Type B pancreatic cell (in vitro differentiated cells): Measurements from ENCODE around the gene TBC1D21. TPM values are rescaled to one million over a fixed set of nuclear protein-coding genes. Genes with fewer than 3 reads are reported as not detected.

Experiments
- DNase-seq: peaks from one replicate; pipeline ENCODE4 v3.0.0; 2021; ENCODE audit warnings: mixed read lengths; ENCODE audit not compliant: unreplicated experiment; ENCODE audit errors: extremely low spot score
- H3K27ac Mint-ChIP-seq: 2 replicates; pipeline ENCODE4 v1.8.0; 2021; ENCODE audit warnings: mild to moderate bottlenecking, mixed read lengths
- H3K27me3 Mint-ChIP-seq: 2 replicates; pipeline ENCODE4 v1.8.0; 2021; ENCODE audit warnings: mixed read lengths
- H3K36me3 Mint-ChIP-seq: 2 replicates; pipeline ENCODE4 v1.8.0; 2021; ENCODE audit warnings: mixed read lengths
- H3K4me1 Mint-ChIP-seq: one replicate; pipeline ENCODE4 v1.8.0; 2021; ENCODE audit warnings: mixed read lengths; ENCODE audit not compliant: unreplicated experiment
- H3K4me3 Mint-ChIP-seq: 2 replicates; pipeline ENCODE4 v1.8.0; 2021; ENCODE audit warnings: mild to moderate bottlenecking, mixed read lengths
- H3K9me3 Mint-ChIP-seq: 2 replicates; pipeline ENCODE4 v1.8.0; 2021; ENCODE audit warnings: mixed read lengths
- total RNA-seq: library from RNA; stranded (reverse); gene quantifications from 2 replicates; pipeline ENCODE4 v1.2.1, GENCODE V29; 2021; ENCODE audit warnings: low replicate concordance
- TF ChIP-seq, protein P1 (sequence below): fragments of 200-600 bp; sonication (generic); conservative IDR thresholded peaks from 2 replicates; pipeline ENCODE4 v1.5.0; 2021; ENCODE audit warnings: antibody characterized with exemption, mild to moderate bottlenecking

The TBC1D21 gene
- total RNA-seq, 1 donor from 2014 or later: not detected

DNA sequence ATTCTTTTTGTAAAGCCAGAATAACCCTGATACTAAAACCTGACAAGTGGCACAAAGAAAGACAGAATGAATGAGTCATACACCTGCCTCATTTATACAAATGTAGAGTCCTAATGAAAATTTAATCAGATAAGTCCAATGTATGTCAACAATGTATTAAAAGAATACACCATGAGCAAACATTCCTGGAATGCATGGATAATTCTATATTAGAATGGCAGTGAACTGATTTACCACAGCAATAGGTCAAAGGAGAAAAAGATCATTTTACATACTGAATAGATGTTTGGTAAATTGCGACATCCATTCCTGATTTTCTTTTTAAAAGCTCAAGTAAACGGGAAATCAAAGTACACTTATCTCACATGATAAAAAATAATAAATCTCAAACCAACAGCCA, 41.7 kb downstream of the TBC1D21 start:
- no peak for DNase-seq
- Mint-ChIP-seq H3K9me3 (peaks cover 11% of the 10 kb centered on the region), H3K4me3 (no peak overlapping the region), H3K36me3 (peaks cover 10% of the 10 kb centered on the region), H3K27me3 (peaks cover 7% of the 10 kb centered on the region), H3K4me1 (peaks cover 5% of the 10 kb centered on the region), H3K27ac (no peak overlapping the region)
- TF ChIP-seq, protein P1, sequence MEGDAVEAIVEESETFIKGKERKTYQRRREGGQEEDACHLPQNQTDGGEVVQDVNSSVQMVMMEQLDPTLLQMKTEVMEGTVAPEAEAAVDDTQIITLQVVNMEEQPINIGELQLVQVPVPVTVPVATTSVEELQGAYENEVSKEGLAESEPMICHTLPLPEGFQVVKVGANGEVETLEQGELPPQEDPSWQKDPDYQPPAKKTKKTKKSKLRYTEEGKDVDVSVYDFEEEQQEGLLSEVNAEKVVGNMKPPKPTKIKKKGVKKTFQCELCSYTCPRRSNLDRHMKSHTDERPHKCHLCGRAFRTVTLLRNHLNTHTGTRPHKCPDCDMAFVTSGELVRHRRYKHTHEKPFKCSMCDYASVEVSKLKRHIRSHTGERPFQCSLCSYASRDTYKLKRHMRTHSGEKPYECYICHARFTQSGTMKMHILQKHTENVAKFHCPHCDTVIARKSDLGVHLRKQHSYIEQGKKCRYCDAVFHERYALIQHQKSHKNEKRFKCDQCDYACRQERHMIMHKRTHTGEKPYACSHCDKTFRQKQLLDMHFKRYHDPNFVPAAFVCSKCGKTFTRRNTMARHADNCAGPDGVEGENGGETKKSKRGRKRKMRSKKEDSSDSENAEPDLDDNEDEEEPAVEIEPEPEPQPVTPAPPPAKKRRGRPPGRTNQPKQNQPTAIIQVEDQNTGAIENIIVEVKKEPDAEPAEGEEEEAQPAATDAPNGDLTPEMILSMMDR: no peak

DNA sequence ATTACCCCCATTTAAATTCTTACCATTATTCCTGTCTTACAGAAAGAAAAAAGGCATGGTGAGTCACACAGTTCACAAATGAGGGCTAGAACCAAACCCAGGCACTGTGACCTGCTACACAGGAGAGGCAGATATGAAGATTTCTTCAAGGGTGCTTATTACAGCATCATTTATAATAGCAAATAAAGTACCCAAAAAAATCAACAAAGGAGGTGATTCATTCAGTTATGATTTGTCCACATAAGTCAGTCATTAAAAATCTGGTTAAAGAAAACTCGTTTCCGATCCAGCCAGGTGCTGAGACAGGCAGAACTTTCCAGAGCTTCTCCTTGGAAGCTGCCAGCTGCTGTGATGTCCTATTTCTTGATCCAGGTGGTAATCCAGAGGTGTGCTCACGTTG, 45.4 kb downstream of the TBC1D21 start:
- Mint-ChIP-seq H3K27ac (no peak overlapping the region), H3K4me3 (no peak overlapping the region), H3K9me3 (peaks cover 11% of the 10 kb centered on the region), H3K36me3 (peaks cover 10% of the 10 kb centered on the region), H3K27me3 (peaks cover 7% of the 10 kb centered on the region), H3K4me1 (peaks cover 29% of the 10 kb centered on the region)
- DNase-seq: no peak
- TF ChIP-seq, protein P1: no peak

DNA sequence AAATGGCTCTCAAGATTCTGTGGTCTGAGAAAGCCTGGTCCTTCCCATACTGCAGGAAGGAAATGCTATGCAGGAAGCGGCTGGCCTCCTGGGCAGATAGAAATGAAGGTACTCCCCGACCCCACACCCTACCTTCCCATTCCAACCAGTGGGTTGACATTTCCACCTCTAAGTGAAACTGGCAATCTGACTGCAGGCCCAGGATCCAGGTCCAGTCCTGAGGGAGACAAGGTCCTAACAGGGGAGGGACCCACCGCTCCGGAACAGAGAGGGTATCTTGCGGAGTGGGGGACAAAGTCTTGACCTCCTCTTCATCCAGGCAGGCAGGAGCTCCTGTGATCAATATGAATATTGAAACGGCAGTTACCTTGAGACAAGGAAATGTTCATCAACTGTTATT, 46.3 kb downstream of the TBC1D21 start:
- peaks cover 11% of the 10 kb centered on the region for H3K9me3 Mint-ChIP-seq
- no peak overlapping the region for H3K4me3 Mint-ChIP-seq
- H3K4me1 Mint-ChIP-seq: peaks cover 38% of the 10 kb centered on the region
- peaks cover 10% of the 10 kb centered on the region for H3K36me3 Mint-ChIP-seq
- H3K27me3 Mint-ChIP-seq: peaks cover 7% of the 10 kb centered on the region
- DNase-seq: no peak
- H3K27ac Mint-ChIP-seq: no peak overlapping the region
- TF ChIP-seq, protein P1: no peak

DNA sequence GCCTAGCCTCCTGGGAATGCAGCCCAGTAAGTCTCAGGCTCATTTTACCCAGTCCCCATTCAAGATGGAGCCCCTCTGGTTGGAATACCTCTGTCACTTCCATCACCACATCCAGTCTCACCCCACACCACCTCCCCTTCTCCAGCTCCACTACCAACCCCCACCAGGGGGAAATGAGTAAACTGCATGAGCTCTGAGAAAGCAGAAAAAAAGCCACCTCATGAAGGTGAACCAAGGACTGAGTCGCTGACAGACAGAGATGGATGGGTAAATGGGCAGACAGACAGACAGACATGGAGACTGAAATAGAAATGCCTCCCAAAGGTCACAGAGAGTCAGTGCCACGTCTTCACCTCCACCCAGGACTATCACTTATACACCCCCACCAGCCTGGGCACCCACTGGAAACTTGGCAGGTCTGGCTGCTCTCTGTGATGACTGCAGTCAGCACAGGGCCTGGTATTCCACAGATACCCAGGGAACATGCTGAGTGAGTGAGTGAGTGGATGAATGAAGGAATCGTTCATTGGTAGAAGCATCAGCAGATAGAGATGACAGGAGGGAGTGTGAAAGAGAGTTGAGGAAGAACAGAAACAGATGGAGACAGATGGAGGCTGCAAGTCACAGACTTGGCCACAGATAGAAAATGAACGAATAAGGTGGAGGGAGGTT, 48.0 kb downstream of the TBC1D21 start:
- DNase-seq: no peak
- Mint-ChIP-seq H3K4me3 (no peak overlapping the region), H3K27ac (no peak overlapping the region), H3K4me1 (peaks cover 42% of the 10 kb centered on the region), H3K36me3 (peaks cover 10% of the 10 kb centered on the region), H3K9me3 (peaks cover 11% of the 10 kb centered on the region), H3K27me3 (peaks cover 4% of the 10 kb centered on the region)
- TF ChIP-seq, protein P1: no peak

DNA sequence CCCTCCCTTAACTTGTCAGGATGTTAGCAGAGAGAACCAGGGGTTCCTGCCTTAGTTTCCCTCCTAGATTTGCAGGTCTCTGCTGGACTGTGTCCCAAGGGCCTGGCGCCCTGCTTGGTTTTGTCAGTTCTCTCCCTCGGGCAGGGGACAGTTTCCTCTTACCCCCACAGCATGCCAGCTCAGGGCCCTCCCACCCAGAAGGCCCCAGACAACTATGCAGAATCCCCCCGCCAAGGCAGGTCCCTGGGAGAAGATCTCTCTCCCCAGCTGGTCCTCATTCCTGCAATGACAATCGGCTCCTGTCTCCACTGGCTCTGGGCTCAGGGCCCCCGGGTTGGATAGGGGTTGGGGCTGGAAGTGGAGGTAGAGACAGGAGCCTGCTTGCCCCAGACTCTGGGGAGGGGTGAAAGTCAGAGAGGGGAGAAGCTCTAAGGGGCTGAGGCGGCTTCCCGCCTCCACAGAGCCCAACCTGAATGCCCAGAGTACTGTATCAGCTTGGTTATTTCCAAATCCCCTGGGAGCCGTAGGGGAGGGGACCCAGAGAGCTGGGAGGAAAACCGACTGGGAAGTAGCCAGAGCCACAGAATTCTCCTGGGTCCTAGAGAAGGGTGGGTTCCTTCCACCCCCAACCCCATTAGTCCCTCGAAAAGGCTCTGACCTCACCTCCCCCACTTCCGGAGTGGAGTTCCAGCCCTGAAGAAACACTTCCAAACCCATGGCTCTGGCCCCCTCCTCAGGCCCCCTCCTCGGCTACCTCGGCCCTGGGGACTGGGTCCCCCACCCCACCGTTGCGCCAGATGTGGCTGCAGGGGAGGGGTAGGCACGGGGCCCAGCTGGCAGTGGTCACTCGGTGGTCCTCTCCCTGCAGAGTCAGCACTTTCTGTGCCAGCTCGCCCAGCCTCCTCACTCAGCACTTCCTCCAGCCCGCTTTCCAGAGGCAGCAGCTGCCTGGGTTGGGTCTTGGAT, 49.1 kb downstream of the TBC1D21 start:
- no peak for DNase-seq
- Mint-ChIP-seq H3K4me1 (peaks cover 42% of the 10 kb centered on the region), H3K36me3 (peaks cover 10% of the 10 kb centered on the region), H3K27ac (no peak overlapping the region), H3K9me3 (peaks cover 11% of the 10 kb centered on the region), H3K4me3 (no peak overlapping the region), H3K27me3 (peaks cover 4% of the 10 kb centered on the region)
- TF ChIP-seq, protein P1: no peak
